ENCODE results near the gene TMEFF2.

DNA sequence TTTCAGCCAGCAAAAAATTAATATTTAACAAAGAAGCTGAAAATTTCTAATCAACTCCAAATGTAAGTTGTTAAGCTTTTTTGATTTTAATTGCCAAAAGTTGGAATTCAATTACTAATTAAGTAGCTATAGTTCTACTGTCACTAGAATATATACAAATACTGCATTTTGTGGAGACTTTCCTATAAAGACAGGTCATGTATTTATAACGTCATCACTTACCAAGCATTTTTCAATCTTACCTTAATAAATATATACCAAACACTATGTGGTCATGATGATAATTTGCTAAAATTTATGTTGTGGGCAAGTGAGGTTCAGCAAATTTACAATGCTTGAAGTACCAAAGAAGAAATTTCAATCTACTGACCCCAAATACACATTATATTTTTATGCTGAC is 24.2 kb upstream of the TMEFF2 start:
- TF ChIP-seq POLR2A (IDR thresholded peaks at IDR 0.05; ENCODE audit: low read depth, low read length), result no peak
- no peak for TF ChIP-seq POLR2AphosphoS5 (IDR thresholded peaks at IDR 0.05; ENCODE audit: low read depth, low read length)
